ENCODE data around the gene ARID4A. TPM values are rescaled to one million over a fixed set of nuclear protein-coding genes. Genes with fewer than 3 reads are reported as not detected.

Gene ARID4A
- total RNA-seq, 1 donor from 2014 or later = 42.0 TPM

- ChIA-PET POLR2A (interaction anchor here (0.6 to 0.7 kb wide), 4 partner anchors 13 to 145 kb away, joined by 3 to 4 read pairs (median 4); no protein-coding TSS in a partner anchor), CTCF (no interaction called here)
- no peak overlapping the region for H3K4me3 Mint-ChIP-seq
- DNase-seq (no peak), ATAC-seq (ENCODE audit: low read depth) (no peak)
- intact Hi-C loops (cut with micrococcal nuclease) = no loop called here
- peaks cover 50% of the 10 kb centered on the region for H3K4me1 Mint-ChIP-seq
- H3K9me3 Mint-ChIP-seq = no peaks in the 10 kb centered on the region
- H3K27ac Mint-ChIP-seq = no peak overlapping the region
- peaks cover 84% of the 10 kb centered on the region for H3K36me3 Mint-ChIP-seq (ENCODE audit: low read depth)
- H3K27me3 Mint-ChIP-seq = no peaks in the 10 kb centered on the region
- no peak for TF ChIP-seq CTCF (IDR thresholded peaks at IDR 0.05)
Observed at GRCh38 chr14:58278177-58278576, 20.2 kb upstream of the ARID4A start.

- H3K36me3 Mint-ChIP-seq (ENCODE audit: low read depth) = peaks cover 84% of the 10 kb centered on the region
- CTCF ChIA-PET = no interaction called here
- intact Hi-C loops (cut with micrococcal nuclease) = loop anchor here (1.0 to 2.0 kb wide), 3 partner anchors 14 to 36 kb away; partner anchors contain the start of genes ARID4A and PSMA3
Observed at GRCh38 chr14:58280954-58281787, 17.2 kb upstream of the ARID4A start.

GRCh38 chr14:58281969-58282368 lies 16.4 kb upstream of the ARID4A start:
- no peaks in the 10 kb centered on the region for H3K27me3 Mint-ChIP-seq
- peaks cover 86% of the 10 kb centered on the region for H3K36me3 Mint-ChIP-seq (ENCODE audit: low read depth)
- no peak for ATAC-seq (ENCODE audit: low read depth)
- H3K4me1 Mint-ChIP-seq = peaks cover 33% of the 10 kb centered on the region
- no peak overlapping the region for H3K4me3 Mint-ChIP-seq
- peak overlapping the region; percentile 95 for H3K27ac Mint-ChIP-seq
- ChIA-PET POLR2A (interaction anchor here (0.7 to 2.6 kb wide), 4 partner anchors 8 to 16 kb away, joined by 5 to 14 read pairs (median 9); partner anchors contain the start of gene ARID4A), CTCF (interaction anchor here (0.6 kb wide), 1 partner anchor 60 kb away, joined by 3 read pairs; no protein-coding TSS in a partner anchor)
- H3K9me3 Mint-ChIP-seq = no peaks in the 10 kb centered on the region
- intact Hi-C loops (cut with micrococcal nuclease) = loop anchor here (1.0 to 2.0 kb wide), 3 partner anchors 15 to 37 kb away; partner anchors contain the start of genes ARID4A and PSMA3
- DNase-seq = no peak
- no peak for TF ChIP-seq CTCF (IDR thresholded peaks at IDR 0.05)

More at GRCh38 chr14:58280954-58281787, 17.2 kb upstream of the ARID4A start:
- ATAC-seq (ENCODE audit: low read depth) (peak; percentile 90), DNase-seq (no peak)
- Mint-ChIP-seq H3K4me3 (peak overlapping the region; percentile 71), H3K4me1 (peaks cover 34% of the 10 kb centered on the region), H3K9me3 (no peaks in the 10 kb centered on the region), H3K27ac (peak overlapping the region; percentile 95), H3K27me3 (no peaks in the 10 kb centered on the region)
- POLR2A ChIA-PET = interaction anchor here (0.7 to 2.6 kb wide), 4 partner anchors 8 to 17 kb away, joined by 5 to 14 read pairs (median 9); partner anchors contain the start of gene ARID4A
- TF ChIP-seq CTCF (IDR thresholded peaks at IDR 0.05) = no peak

- ATAC-seq (ENCODE audit: low read depth) = no peak
- DNase-seq = no peak
- Mint-ChIP-seq H3K4me1 (peaks cover 38% of the 10 kb centered on the region), H3K4me3 (no peak overlapping the region), H3K36me3 (ENCODE audit: low read depth) (peaks cover 88% of the 10 kb centered on the region), H3K27ac (peak overlapping the region; percentile 41), H3K27me3 (no peaks in the 10 kb centered on the region), H3K9me3 (no peaks in the 10 kb centered on the region)
- no peak for TF ChIP-seq CTCF (IDR thresholded peaks at IDR 0.05)
- intact Hi-C loops (cut with micrococcal nuclease) = no loop called here
- ChIA-PET CTCF (no interaction called here), POLR2A (no interaction called here)
Observed at GRCh38 chr14:58282925-58283593, 15.3 kb upstream of the ARID4A start.

DNA sequence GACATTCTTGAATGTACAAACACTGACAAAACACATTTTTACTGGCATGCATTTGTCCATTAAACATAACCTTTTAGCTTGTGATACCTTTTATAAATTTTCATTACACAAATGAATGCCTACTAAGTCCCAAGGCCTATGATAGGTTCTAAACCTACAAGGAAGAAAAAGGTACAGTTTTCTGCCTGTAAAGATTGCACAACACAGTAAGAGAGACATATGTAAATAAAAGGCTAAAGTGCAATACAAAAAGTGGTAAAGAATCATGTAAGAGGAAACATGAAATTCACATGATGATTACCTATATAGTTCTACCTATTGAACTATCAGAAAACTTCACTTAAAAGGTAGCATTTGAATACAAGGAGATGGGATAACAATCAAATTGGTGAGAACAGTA lies 14.6 kb upstream of the ARID4A start:
- Mint-ChIP-seq H3K4me3 (no peak overlapping the region), H3K27me3 (no peaks in the 10 kb centered on the region), H3K4me1 (peaks cover 41% of the 10 kb centered on the region), H3K9me3 (no peaks in the 10 kb centered on the region), H3K36me3 (ENCODE audit: low read depth) (peaks cover 90% of the 10 kb centered on the region), H3K27ac (no peak overlapping the region)
- intact Hi-C loops (cut with micrococcal nuclease) = no loop called here
- DNase-seq (no peak), ATAC-seq (ENCODE audit: low read depth) (no peak)
- no peak for TF ChIP-seq CTCF (IDR thresholded peaks at IDR 0.05)
- CTCF ChIA-PET = no interaction called here
- POLR2A ChIA-PET = no interaction called here
